Measurements from ENCODE around the gene TOPAZ1. TPM values are rescaled to one million over a fixed set of nuclear protein-coding genes. Genes with fewer than 3 reads are reported as not detected.

Gene TOPAZ1
- total RNA-seq: not detected

- DNase-seq (ENCODE audit: low spot score) (no peak), ATAC-seq (no peak)
Observed at GRCh38 chr3:44241706-44242105, at the start of gene TOPAZ1. TOPAZ1 (plus strand) TSS chr3:44241886; CDS start chr3:44242054, 168 bp downstream.

- ATAC-seq (peak; percentile 99), DNase-seq (ENCODE audit: low spot score) (peak; percentile 65)
Observed at GRCh38 chr3:44198284-44199269, 43.1 kb upstream of the TOPAZ1 start.

DNA sequence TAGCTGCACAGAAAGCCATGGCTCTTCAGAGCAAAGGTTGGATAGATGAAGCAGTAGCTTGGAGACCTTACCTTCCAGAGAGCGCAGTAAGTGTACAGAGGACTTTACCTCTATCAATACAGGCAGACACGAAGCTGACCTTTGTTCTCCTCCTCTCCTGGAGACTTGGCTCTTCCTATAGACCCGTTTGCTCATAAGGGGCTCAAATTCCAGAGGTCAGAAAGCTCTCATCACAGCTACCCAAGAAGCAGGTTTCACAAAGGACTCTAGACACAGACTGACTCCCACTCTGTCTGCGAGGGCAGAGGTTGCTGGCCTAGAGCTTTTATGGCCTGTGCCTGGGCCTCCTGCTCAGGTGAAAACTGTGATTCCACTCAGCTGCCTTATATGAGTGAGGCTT is 35.4 kb upstream of the TOPAZ1 start:
- DNase-seq (ENCODE audit: low spot score): no peak
- ATAC-seq: no peak

DNA sequence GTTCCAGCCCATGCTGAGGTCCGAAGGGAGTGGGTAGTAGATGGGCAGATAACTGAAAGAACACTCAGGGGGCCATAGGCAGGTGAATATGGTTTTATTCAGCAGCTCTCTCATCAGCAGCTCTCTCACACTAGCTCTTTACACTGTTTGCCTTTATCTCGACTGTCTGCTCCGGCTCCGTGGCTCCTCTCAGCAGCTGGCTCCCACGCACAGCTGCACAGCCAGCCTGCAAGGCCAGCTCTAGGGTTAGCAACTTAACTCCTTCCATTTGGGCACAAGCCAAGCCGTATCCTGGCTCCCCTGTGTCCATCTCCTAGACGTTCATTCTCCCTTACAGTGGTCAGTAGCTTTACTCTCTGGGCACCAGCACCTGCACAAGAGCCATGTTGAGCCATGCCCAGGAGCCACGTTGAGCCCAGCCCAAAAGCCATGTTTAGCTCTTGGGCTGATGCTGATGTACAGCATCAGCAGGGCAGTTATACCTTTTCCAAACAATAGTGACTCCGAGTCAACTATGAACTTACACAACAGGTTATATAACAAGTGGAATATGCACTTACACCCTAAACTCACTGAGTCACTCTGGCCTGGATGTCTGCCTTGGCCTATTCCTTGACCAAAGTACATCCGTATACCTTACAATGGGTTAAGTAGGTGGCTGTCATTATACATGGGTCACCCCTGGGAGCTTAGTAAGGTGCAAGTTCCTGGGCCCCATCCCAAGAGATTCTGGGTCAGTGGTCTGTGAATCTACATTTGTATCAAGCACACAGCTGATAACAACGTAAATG is 34.6 kb upstream of the TOPAZ1 start:
- no peak for DNase-seq (ENCODE audit: low spot score)
- no peak for ATAC-seq

DNA sequence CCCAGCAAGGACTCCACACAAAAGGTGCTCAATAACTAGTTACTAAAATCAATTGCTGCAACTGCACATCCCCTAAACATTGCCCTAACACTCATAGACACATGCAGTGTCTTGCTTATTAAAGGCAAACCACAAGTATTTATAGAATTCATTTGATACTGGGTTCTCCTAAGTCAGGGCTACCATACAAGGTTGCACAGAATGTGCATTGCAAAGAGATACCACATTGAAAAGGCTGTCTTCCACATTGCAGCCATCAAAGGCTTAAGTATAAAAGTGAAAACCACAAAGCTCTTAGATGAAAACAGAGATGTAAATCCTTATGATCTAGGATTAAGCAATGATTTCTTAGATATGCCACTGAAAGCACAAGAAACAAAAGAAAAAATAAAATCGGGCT is 33.6 kb upstream of the TOPAZ1 start:
- DNase-seq (ENCODE audit: low spot score) (no peak), ATAC-seq (no peak)

- no peak for DNase-seq (ENCODE audit: low spot score)
- ATAC-seq: no peak
Observed at GRCh38 chr3:44208568-44208967, 33.1 kb upstream of the TOPAZ1 start.

DNA sequence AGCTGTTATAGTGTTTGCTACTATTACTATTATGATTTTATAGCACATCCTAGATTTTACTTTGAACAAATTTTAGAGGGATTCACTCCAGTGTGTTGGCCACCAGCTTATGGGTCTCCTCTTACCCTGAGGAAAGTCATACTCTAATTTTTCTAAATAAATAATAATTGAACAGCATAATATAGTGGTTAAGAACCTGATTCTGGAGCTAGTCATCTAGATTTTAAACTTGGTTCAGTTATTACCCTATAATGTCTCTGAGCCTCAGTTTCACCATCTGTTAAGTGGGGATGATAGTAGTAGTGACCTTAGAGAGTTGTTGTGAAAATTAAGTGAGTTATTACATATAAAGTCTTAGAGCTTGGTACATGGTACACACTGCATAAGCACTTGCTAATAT is 30.7 kb upstream of the TOPAZ1 start:
- ATAC-seq (no peak), DNase-seq (ENCODE audit: low spot score) (no peak)

DNA sequence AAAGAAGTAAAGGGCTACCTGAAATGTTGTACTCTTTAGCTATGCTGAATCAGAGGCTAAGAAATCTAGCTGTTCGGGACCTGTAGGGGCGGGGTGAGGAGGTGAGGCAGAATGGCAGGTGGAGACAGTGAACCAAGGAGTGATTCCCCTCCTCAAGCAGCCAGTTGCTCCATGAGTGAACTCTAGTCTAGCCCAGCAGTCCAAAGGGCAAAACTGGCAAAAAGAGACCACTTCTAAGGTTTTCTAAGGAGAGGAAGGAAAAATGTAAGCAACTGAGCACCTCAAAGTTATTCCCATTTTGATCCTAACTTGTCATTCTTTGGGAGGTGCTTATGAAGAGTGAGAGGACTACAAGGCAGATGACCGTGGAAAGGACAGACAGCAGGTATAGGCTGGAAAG is 19.3 kb upstream of the TOPAZ1 start:
- ATAC-seq (no peak), DNase-seq (ENCODE audit: low spot score) (no peak)

GRCh38 chr3:44223299-44223698 is 18.4 kb upstream of the TOPAZ1 start:
- no peak for ATAC-seq

GRCh38 chr3:44224131-44224530 is 17.6 kb upstream of the TOPAZ1 start:
- ATAC-seq (no peak), DNase-seq (ENCODE audit: low spot score) (no peak)

More at GRCh38 chr3:44223299-44223698, 18.4 kb upstream of the TOPAZ1 start:
- DNase-seq (ENCODE audit: low spot score): no peak

GRCh38 chr3:44226573-44226972 is 15.1 kb upstream of the TOPAZ1 start:
- no peak for ATAC-seq

GRCh38 chr3:44227632-44228031 is 14.1 kb upstream of the TOPAZ1 start:
- no peak for DNase-seq (ENCODE audit: low spot score)
- ATAC-seq: no peak

More at GRCh38 chr3:44226573-44226972, 15.1 kb upstream of the TOPAZ1 start:
- DNase-seq (ENCODE audit: low spot score): no peak

DNA sequence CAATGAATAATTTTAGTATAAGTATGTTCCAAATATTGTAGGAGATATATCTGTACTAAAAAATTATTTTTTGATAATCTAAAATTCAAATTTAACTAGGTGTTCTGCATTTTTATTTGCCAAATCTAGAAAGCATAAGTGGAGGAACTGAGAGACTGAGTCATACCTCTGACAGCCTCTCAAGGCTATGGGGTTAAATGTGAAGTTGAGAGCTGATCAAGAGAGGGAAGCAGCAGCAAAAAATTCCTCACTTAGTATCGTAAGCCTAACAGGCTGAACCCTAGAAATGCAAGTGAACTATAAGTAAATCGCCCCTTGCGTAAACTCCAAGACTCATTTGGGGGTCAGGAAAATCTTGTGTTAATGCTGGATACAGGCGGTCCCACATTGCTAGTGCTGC is 12.8 kb upstream of the TOPAZ1 start:
- DNase-seq (ENCODE audit: low spot score) (no peak), ATAC-seq (no peak)

DNA sequence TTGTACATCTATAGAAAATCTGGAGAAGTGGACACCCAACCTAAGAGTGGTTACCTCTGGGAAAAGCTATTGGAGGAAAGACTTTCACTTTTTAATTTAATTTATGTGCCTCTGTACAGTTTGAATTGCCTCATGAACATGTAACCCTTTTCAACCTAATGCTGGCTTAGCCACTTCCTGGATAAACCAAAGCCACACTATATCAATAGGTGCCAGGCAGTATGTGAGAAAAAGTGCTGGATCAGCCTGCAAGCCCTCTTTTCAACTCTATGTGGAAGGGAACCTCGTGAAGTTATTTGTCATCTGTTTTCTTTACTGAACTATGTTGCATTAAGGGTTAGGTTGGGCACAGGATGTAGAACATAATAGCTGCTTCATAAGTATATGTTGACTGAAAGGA is 9.3 kb upstream of the TOPAZ1 start:
- ATAC-seq (no peak), DNase-seq (ENCODE audit: low spot score) (no peak)

DNA sequence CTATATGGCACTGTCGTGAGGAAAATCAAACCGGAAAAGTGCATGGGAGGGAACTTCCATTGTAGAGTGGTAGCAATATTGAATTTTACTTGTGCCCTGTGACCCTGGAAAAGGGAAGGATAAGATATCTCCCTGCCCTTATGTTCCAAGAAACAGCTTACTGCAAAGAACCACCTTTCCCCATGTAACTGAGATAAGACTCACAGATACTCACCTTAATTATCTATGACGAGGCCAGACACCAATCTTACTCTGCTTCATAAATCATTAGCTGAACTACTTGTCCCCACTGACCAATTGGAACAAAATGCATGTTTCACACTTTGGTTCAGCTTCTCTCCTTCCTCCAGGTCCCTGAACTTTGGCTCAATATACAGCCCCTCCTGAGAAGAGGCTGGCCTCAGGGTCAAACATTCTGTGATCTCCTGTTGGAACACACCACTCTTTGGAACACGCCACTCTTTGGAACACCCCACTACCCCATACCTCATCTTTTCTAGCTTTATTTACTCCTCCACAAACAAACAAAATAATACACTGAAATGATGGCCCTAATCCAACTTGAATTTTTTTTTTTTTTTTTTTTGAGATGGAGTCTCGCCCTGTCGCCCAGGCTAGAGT is 6.9 kb upstream of the TOPAZ1 start:
- DNase-seq (ENCODE audit: low spot score) (no peak), ATAC-seq (no peak)

DNA sequence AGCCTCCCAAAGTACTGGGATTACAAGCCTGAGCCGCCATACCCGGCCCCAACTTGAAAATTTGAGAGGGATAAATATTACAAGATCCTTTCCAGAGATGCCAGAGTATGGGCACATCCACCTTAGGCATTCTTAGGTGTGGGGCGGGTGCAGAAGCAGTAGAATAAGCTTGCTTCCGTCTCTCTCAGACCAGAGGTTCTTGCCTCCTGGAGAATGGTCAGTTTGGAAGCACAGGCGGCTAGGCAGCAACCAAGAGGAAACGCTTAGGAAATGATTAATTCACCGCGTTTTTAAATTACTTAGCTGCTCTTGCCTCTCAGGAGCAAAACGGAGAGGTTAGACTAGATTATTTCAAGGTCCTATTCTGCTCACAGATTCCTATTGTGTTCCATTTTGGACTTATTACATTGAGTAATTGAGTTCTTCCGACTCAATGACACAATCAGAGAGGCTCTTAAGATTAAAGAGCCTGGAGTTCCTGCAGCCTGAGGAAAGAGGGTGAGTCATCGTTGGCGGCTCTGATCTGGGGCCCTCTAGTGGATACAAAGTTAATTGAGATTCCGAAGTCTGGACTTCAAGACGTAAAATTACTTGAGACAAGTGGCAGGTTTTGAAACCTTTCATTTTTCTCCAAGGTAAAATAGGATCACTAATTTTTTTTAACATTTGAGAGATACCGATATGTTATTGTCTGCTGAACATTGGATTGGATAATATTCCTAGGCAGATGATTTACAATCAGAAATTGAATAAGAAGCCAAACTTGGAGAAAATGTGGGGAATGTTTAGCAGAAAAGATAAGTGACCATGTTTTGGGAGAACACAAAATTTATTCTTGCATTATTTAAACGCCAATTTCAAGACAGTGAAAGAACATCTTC is 5.8 kb upstream of the TOPAZ1 start:
- ATAC-seq: peak; percentile 97
- DNase-seq (ENCODE audit: low spot score): no peak

GRCh38 chr3:44236485-44236908 is 5.2 kb upstream of the TOPAZ1 start:
- ATAC-seq (no peak), DNase-seq (ENCODE audit: low spot score) (no peak)

DNA sequence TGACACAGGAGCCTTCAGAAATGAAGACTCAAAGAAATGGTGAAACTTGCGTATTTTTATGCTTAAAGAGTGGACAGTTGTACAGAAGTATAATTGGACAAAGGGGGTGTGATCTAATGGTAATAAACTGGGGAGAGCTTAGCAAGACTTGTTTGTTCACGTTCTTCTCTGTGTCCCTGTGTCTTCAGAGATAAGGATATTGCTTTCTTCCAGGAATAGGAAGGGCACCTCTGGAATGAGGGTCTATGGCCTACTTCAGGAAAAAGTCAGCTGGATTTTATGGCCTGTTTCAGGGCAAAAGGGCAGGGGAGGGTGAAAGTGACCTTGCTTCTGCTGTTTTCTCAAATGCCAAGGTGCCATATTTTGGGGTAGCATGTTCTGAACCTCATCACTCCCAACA is 4.5 kb upstream of the TOPAZ1 start:
- ATAC-seq: no peak
- no peak for DNase-seq (ENCODE audit: low spot score)

- no peak for DNase-seq (ENCODE audit: low spot score)
- ATAC-seq: no peak
Observed at GRCh38 chr3:44237665-44238064, 4.0 kb upstream of the TOPAZ1 start.

DNA sequence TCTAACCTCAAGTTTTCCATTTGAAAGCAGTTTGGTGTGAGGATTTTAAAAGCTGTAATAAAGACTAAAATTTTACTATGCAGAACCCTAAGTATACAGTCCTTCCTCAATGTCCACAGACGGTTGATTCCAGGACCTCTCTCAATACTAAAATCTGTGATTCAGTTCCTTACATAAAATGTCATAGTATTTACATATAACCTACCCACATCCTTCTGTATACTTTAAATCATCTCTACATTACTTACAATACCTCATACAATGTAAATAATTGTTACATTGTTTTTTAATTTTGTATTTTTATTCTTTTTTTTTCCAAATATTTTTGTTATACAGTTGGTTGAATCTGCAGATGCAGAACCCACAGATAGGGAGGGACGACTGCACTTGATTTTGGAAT is 2.8 kb upstream of the TOPAZ1 start:
- no peak for ATAC-seq
- no peak for DNase-seq (ENCODE audit: low spot score)
